Measurements from ENCODE around the gene KLHL10.

The KLHL10 gene

GRCh38 chr17:41895617-41896016 is 58.0 kb downstream of the KLHL10 start:
- no peak for DNase-seq (ENCODE audit: low read depth)

GRCh38 chr17:41896726-41897125 is 59.1 kb downstream of the KLHL10 start:
- DNase-seq (ENCODE audit: low read depth) = no peak
